HepG2 (cell line): ENCODE data around the gene MPPE1. TPM values are rescaled to one million over a fixed set of nuclear protein-coding genes. Genes with fewer than 3 reads are reported as not detected.
A peak's percentile ranks its signal among the peaks of the same experiment; 100 is the strongest.

ENCODE experiments used
- CBFB ChIP-seq: sonication (generic); formaldehyde crosslinking; IDR thresholded peaks from 2 replicates; pipeline ENCODE4 v1.4.0; 2020; ENCODE audit warnings: missing genetic modification reagents
- ERF ChIP-seq: IDR thresholded peaks from 2 replicates; pipeline ENCODE4 v1.6.1; 2018; ENCODE audit warnings: missing biosample characterization, missing genetic modification reagents
- FOSL1 ChIP-seq: sonication (generic); formaldehyde crosslinking; IDR thresholded peaks from 2 replicates; pipeline ENCODE4 v1.9.0; 2021; ENCODE audit warnings: missing genetic modification reagents, borderline replicate concordance
- FOXP1 ChIP-seq, 2 experiments: fragments of 450-650 bp in 1 of 2; IDR thresholded peaks; 2 replicates each; pipeline ENCODE4 v1.6.1; 2017 to 2018; ENCODE audit warnings: antibody characterized with exemption in 1 of 2
- GATA4 ChIP-seq: sonication (generic); IDR thresholded peaks from 2 replicates; pipeline ENCODE4 v1.6.1; 2016; ENCODE audit warnings: antibody characterized with exemption, low read depth, borderline replicate concordance
- GFI1 ChIP-seq: sonication (generic); formaldehyde crosslinking; IDR thresholded peaks from 2 replicates; pipeline ENCODE4 v1.5.0; 2020; ENCODE audit warnings: missing genetic modification reagents, mild to moderate bottlenecking, borderline replicate concordance
- GLI4 ChIP-seq: sonication (generic); formaldehyde crosslinking; IDR thresholded peaks from 2 replicates; pipeline ENCODE4 v1.5.1; 2020; ENCODE audit warnings: missing genetic modification reagents, mild to moderate bottlenecking, moderate library complexity, borderline replicate concordance
- KDM4B ChIP-seq: sonication (generic); formaldehyde crosslinking; IDR thresholded peaks from 2 replicates; pipeline ENCODE4 v1.4.0; 2020; ENCODE audit warnings: missing genetic modification reagents
- MAF1 ChIP-seq: sonication (generic); formaldehyde crosslinking; IDR thresholded peaks from 2 replicates; pipeline ENCODE4 v1.5.0; 2020; ENCODE audit warnings: missing genetic modification reagents, borderline replicate concordance
- NR2F2 ChIP-seq: IDR thresholded peaks from 2 replicates; pipeline ENCODE4 v1.6.1; 2012; ENCODE audit warnings: low read depth, inconsistent platforms, borderline replicate concordance
- POGK ChIP-seq: sonication (generic); formaldehyde crosslinking; conservative IDR thresholded peaks from 2 replicates; pipeline ENCODE4 v1.8.0; 2022; ENCODE audit warnings: mild to moderate bottlenecking, moderate library complexity, missing genetic modification reagents
- RARG ChIP-seq: sonication (generic); formaldehyde crosslinking; IDR thresholded peaks from 2 replicates; pipeline ENCODE4 v1.4.0; 2020; ENCODE audit warnings: low read depth, mild to moderate bottlenecking, missing genetic modification reagents
- SOX13 ChIP-seq, 3 experiments: fragments of 450-650 bp in 1 of 3; sonication (generic) in 1 of 3; formaldehyde crosslinking in 1 of 3; IDR thresholded peaks in 2 of 3; conservative IDR thresholded peaks in 1 of 3; 2 replicates each; pipeline versions ENCODE4 v1.5.0 to v1.6.1; 2016 to 2020; ENCODE audit warnings: antibody characterized with exemption in 1 of 3, mild to moderate bottlenecking in 1 of 3, missing compliant biosample characterization in 1 of 3, missing genetic modification reagents in 1 of 3, moderate library complexity in 1 of 3
- TCF7 ChIP-seq: sonication (generic); IDR thresholded peaks from 2 replicates; pipeline ENCODE4 v1.6.1; 2016; ENCODE audit warnings: antibody characterized with exemption, low read depth
- TEAD3 ChIP-seq: optimal IDR thresholded peaks from 2 replicates; pipeline ENCODE3; 2016; ENCODE audit warnings: borderline replicate concordance
- U2AF1 ChIP-seq: fragments of 200-400 bp; formaldehyde crosslinking; optimal IDR thresholded peaks from 2 replicates; pipeline ENCODE3; 2017; ENCODE audit warnings: mild to moderate bottlenecking, low read depth, low read length
- ZBTB34 ChIP-seq: sonication (generic); formaldehyde crosslinking; IDR thresholded peaks from 2 replicates; pipeline ENCODE4 v1.8.0; 2022; ENCODE audit warnings: mild to moderate bottlenecking, missing genetic modification reagents
- ZBTB37 ChIP-seq: sonication (generic); formaldehyde crosslinking; IDR thresholded peaks from 2 replicates; pipeline ENCODE4 v1.4.0; 2020; ENCODE audit warnings: mild to moderate bottlenecking, missing genetic modification reagents
- ZKSCAN5 ChIP-seq: sonication (generic); formaldehyde crosslinking; IDR thresholded peaks from 2 replicates; pipeline ENCODE4 v1.5.1; 2020; ENCODE audit warnings: mild to moderate bottlenecking, missing genetic modification reagents
- ZNF557 ChIP-seq: sonication (generic); formaldehyde crosslinking; IDR thresholded peaks from 2 replicates; pipeline ENCODE4 v1.4.0; 2020; ENCODE audit warnings: missing genetic modification reagents
- polyA plus RNA-seq, 8 experiments: library from polyadenylated mRNA; depleted of rRNA in 3 of 8; stranded (reverse) in 7 of 8; unstranded in 1 of 8; fragments of >200 nt; fragmentation: Illumina TruSeq in 4 of 8; extraction: Trizol in 4 of 8; gene quantifications; 2 replicates each; pipeline versions ENCODE4 v1.2.1 to v1.2.3, GENCODE V29; 2011 to 2016; ENCODE audit warnings: low read depth in 4 of 8, missing spikeins in 1 of 8, mixed read lengths in 1 of 8; ENCODE audit not compliant: insufficient read depth in 1 of 8
- total RNA-seq, 5 experiments: library from RNA; depleted of rRNA; stranded (reverse); fragments of >200 nt; fragmentation: Illumina TruSeq; extraction: Trizol; gene quantifications; 2 replicates each; pipeline ENCODE4 v1.2.3, GENCODE V29; 2016; ENCODE audit warnings: low read depth in 1 of 5
- TF ChIP-seq, protein P1 (sequence below), 2 experiments: sonication (generic) in 1 of 2; formaldehyde crosslinking in 1 of 2; IDR thresholded peaks; 2 replicates each; pipeline versions ENCODE4 v1.5.1 to v1.6.1; 2011 to 2020; ENCODE audit warnings: borderline replicate concordance in 1 of 2, low read depth in 1 of 2, low read length in 1 of 2, mild to moderate bottlenecking in 1 of 2, missing genetic modification reagents in 1 of 2, moderate library complexity in 1 of 2

MPPE1 gene
- total and polyA plus RNA-seq, 2 of the 13 experiments (the other 11 are each of a cell fraction or from before 2014, with no cell fraction given): 9.6 to 11.9 TPM

DNA sequence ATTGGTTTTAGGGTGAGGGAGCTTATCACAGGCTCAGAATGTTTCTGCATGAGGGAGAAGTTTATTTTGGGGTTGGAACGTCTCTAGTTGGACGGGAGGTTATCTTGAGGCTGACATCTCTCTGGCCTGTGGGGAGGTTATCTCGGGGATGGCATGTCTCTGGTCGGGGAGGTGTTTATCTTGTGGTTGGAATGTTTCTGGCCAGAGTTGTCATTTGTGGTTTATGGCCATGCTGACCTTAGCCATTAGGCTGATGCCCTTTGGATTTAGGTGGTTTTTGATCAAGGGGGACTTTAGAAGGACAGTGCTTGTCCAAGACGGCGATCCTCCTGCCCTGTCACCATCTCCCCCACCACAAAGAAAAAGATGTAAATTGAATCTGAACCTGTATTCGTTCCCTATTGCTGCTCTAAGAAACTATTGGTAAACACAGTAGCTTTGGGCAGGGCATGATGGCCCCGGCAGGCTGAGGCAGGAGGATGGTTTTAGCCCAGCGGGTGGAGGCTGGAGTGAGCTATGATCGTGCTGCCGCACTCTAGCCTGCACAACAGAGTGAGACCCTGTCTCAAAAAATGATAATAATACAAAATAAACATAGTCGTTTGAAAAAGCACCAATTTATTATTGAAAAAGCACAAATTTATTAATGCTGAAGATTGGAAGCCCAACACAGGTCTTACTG is 17.8 kb upstream of the MPPE1 start (continued):
- TF ChIP-seq TCF7 (peak; percentile 54), ZNF557 (CRISPR knock-in tag) (no peak), MAF1 (CRISPR knock-in tag) (no peak), KDM4B (CRISPR knock-in tag) (no peak), U2AF1 (no peak), POGK (CRISPR knock-in tag) (no peak), ZBTB37 (peak; percentile 61; the same call in 1 of the 2 replicates), FOSL1 (CRISPR knock-in tag) (no peak), GFI1 (0 out of 2 replicates have a peak, but pooled peaks have one; percentile 20), ERF (CRISPR knock-in tag) (no peak), RARG (CRISPR knock-in tag) (no peak), ZKSCAN5 (CRISPR knock-in tag) (no peak), CBFB (CRISPR knock-in tag) (peak; percentile 98), GLI4 (CRISPR knock-in tag) (no peak), ZBTB34 (CRISPR knock-in tag) (peak; percentile 89), NR2F2 (peak; percentile 91), SOX13 (IDR thresholded peaks at IDR 0.05) (no peak), SOX13 (CRISPR knock-in tag; conservative IDR thresholded peaks at IDR 0.05 in 1 of 2, IDR thresholded peaks at IDR 0.05 in 1 of 2) (peak in 1 of 2 experiments; percentile 18; a peak in 1 of 4 replicates), FOXP1 (IDR thresholded peaks at IDR 0.05) (no peak), FOXP1 (CRISPR knock-in tag; IDR thresholded peaks at IDR 0.05) (0 out of 2 replicates have a peak, but pooled peaks have one; percentile 9), GATA4 (peak; percentile 60; the same call in 1 of the 2 replicates), TEAD3 (CRISPR knock-in tag) (peak; percentile 49)
- TF ChIP-seq, protein P1, sequence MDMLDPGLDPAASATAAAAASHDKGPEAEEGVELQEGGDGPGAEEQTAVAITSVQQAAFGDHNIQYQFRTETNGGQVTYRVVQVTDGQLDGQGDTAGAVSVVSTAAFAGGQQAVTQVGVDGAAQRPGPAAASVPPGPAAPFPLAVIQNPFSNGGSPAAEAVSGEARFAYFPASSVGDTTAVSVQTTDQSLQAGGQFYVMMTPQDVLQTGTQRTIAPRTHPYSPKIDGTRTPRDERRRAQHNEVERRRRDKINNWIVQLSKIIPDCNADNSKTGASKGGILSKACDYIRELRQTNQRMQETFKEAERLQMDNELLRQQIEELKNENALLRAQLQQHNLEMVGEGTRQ (IDR thresholded peaks at IDR 0.05; ENCODE audit: low read depth, low read length): no peak
- TF ChIP-seq, protein P1 (CRISPR knock-in tag; IDR thresholded peaks at IDR 0.05; ENCODE audit: borderline replicate concordance): no peak
